COLO829 (cell line): ENCODE measurements around the gene TACO1.

Experiments
- DNase-seq: peaks from one replicate; pipeline ENCODE4 v3.0.0; 2012; ENCODE audit warnings: low spot score

TACO1 gene

GRCh38 chr17:63640038-63640437, 39.3 kb downstream of the TACO1 start:
- DNase-seq: no peak

DNA sequence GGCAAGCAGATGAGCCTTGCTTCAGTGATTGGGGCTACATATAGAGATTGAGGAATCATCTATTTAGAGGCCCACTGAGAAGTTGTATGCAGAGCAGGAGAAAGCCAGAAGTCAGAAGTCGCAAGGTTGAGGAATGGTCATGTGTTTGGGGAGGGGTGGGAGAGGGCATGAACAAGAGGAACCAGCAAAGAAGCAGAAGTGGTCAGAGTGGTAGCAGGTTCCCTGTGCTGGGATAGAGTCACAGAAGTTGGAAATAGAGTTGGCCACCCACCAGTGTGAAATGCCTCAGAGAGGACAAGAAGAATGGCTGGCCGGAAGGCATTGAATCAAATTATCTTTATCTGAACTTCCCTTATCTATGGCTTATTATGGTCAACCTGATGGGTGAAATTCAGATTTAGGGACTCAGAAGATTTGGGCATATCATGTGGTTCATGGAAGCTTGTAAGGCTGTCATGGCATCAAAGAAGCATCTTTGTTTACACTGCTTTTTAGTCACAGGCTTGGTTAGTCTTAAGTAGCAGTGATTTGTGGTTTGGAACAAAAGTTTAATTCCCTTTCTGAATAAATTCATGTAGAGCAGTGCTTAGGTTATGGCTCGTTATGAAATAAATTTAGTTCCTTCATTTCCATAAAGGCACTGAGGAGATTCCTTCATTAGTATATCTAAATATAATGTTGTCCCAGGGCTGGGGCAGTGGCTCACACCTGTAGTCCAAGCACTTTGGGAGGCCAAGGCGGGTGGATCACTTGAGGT, 41.2 kb downstream of the TACO1 start:
- no peak for DNase-seq

- DNase-seq: no peak
Measured at GRCh38 chr17:63644846-63645245, 44.2 kb downstream of the TACO1 start.

DNA sequence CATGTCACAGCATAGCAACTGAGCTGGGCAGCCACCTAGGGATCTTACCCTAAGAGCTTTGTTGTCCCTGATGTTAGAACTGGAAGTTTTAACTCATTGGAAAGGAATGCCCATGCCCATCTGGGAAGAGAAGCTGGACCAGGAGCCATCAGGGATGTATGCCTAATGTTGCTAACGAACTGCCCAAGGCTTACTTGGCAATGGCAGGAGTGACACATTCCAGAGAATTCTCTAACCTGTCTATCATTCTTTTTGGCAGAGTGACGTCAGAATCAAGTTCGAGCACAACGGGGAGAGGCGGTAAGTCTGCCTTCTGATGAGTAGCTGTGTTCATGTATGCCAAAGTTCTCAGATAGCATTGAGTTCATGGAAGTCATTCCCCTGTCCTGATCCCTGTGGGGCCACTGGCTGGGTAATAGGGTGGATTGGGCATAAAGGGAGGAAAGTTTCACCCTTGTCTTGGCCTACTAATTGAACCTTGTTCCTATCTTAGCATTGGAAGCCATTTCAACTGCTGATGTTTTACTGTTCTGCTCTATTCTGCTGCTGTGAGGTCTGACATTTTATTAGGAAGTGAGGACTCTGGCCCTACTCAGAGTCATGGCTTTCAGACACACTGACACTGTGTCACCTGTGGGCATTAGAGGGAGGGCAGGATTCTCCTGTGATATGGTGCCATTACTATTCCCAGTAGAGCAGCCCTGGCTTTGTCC, 45.2 kb downstream of the TACO1 start:
- DNase-seq: no peak

DNA sequence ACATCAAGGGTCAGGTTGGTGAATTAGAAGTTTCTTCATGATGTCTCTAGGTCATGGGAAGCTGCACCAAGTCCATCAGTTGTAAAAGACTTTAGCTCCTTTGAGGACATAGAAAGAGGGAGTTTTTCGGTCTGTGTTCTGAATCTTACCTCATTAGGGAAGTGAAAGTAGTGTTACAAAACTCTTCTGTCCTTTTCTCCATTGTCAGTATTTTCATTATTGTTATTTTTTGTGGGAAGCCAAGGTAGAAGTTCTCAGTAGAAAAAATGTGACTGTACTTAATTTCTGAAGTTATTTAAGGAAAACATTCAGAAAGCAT, 45.8 kb downstream of the TACO1 start:
- no peak for DNase-seq

GRCh38 chr17:63647065-63647725, 46.5 kb downstream of the TACO1 start:
- DNase-seq: no peak

GRCh38 chr17:63647936-63648335, 47.2 kb downstream of the TACO1 start:
- no peak for DNase-seq

DNA sequence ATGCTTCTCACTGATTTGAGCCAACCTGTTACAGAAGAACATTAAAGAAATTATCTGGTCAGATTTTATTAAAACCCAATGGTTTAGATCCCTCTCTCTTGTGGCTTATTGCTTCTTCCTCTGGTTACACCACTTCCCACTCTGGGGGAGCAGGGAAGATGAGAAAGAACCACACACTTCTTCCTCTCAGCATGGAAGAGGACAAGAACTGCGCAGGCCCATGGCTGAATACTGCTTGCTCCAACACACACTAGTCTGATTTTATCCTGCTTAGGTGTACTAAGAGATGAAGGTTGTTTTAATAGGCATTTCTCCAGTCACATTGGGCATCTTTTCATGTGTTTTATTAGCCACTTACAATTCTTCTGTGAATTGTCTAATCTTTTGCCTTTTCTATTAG, 49.1 kb downstream of the TACO1 start:
- no peak for DNase-seq

DNA sequence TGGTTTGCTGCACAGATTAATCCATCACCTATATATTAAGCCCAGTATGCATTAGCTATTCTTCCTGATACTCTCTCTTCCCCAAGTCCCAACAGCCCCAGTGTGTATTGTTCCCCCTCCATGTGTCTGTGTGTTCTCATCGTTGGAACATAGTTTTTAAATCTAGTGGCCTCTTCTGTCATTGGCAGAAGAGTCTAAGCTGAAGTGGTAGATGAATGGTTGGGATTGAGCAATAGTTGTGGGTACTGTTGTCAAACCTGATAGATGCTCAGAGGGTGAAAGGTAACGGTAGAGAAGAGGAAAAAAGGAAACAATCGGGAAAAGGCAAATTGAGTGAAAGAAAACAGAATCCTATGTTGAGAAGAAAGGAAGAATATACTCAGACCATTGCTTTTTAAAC, 51.4 kb downstream of the TACO1 start:
- DNase-seq: no peak

DNA sequence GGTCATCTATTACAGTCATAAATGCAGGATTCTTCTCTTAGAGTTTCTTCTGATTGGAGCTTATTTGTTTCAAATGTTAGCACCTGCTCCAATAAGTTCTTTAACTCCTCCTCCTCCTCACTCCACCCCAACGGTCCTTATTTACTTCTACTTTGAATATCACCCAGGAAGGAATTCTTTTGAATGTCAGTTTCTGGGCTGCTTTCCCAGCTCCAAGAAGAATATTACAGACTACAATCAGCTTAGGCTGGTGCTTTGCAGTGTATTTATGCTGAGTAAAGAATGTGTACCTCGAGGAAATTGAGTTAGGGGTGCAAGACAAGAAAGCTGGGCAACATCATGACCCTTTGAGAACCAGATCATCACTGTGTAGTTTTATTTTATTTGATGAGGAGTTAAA, 52.4 kb downstream of the TACO1 start:
- no peak for DNase-seq

- no peak for DNase-seq
Measured at GRCh38 chr17:63657786-63658185, 57.1 kb downstream of the TACO1 start.
